HFFc6 (cell line): ENCODE measurements around the gene MXRA8. TPM values are rescaled to one million over a fixed set of nuclear protein-coding genes. Genes with fewer than 3 reads are reported as not detected.
A peak's percentile ranks its signal among the peaks of the same experiment; 100 is the strongest.

Source experiments
- DNase-seq: peaks from one replicate; pipeline ENCODE4 v3.0.0-alpha.2; 2018
- H3K27ac Mint-ChIP-seq: 2 replicates; pipeline ENCODE4 v1.8.0; 2020; ENCODE audit warnings: mild to moderate bottlenecking, mixed read lengths
- H3K27me3 Mint-ChIP-seq: 2 replicates; pipeline ENCODE4 v1.8.0; 2021; ENCODE audit warnings: mild to moderate bottlenecking, moderate library complexity, mixed read lengths; ENCODE audit not compliant: insufficient read depth
- H3K36me3 Mint-ChIP-seq: 2 replicates; pipeline ENCODE4 v1.8.0; 2021; ENCODE audit warnings: low read depth, mixed read lengths
- H3K4me1 Mint-ChIP-seq: 2 replicates; pipeline ENCODE4 v1.8.0; 2020; ENCODE audit warnings: low read depth, mixed read lengths
- H3K4me3 Mint-ChIP-seq: 2 replicates; pipeline ENCODE4 v1.8.0; 2020; ENCODE audit warnings: mild to moderate bottlenecking, moderate library complexity, mixed read lengths
- H3K9me3 Mint-ChIP-seq: 2 replicates; pipeline ENCODE4 v1.8.0; 2020; ENCODE audit warnings: mild to moderate bottlenecking, mixed read lengths
- total RNA-seq, 6 experiments: library from RNA; stranded (reverse); fragmentation: NEBNext Ultra II Directional; extraction: Animal tissue kit (Norgen Biotek cat#: 25700); gene quantifications; 2 replicates in 1 of 6; 3 replicates in 5 of 6; pipeline ENCODE4 v1.2.3, GENCODE V29; 2021
- TF ChIP-seq, protein P1 (sequence below): fragments of 200-600 bp; sonication (generic); IDR thresholded peaks from 2 replicates; pipeline ENCODE4 v1.5.0; 2021; ENCODE audit warnings: antibody characterized with exemption, mild to moderate bottlenecking

The MXRA8 gene
- total RNA-seq, 6 experiments from 2014 or later = 438 to 570 (median 524) TPM

DNA sequence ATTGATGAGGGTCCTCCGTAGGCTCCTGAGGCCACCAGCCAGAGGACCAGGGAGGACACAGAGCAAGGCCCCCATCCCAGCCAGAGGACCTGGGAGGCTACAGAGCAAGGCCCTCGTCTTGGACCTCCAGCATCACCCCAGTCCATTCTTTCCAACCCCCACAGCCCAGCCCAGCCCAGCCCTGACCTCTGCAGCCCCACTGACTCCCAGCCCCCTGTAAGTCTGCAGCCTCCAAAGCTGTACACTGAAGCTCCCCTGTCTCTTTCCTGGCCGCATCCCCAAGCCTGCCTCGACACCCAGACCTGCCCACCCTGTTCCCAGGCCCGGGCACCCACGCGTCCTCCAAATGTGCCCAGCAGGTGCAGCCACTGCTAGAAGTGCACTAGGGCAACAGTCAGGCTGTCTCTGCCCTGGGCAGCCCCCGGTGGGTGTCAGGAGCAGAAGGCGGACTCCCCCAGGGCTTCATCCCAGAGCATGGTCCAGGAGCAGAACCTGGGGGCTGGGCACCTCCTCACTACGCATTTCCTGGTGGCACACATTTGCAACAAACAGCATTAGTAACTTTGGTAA, 11.2 kb downstream of the MXRA8 start:
- no peaks in the 10 kb centered on the region for H3K9me3 Mint-ChIP-seq
- peaks cover 7% of the 10 kb centered on the region for H3K27me3 Mint-ChIP-seq
- H3K27ac Mint-ChIP-seq = peak overlapping the region; percentile 89
- TF ChIP-seq, protein P1, sequence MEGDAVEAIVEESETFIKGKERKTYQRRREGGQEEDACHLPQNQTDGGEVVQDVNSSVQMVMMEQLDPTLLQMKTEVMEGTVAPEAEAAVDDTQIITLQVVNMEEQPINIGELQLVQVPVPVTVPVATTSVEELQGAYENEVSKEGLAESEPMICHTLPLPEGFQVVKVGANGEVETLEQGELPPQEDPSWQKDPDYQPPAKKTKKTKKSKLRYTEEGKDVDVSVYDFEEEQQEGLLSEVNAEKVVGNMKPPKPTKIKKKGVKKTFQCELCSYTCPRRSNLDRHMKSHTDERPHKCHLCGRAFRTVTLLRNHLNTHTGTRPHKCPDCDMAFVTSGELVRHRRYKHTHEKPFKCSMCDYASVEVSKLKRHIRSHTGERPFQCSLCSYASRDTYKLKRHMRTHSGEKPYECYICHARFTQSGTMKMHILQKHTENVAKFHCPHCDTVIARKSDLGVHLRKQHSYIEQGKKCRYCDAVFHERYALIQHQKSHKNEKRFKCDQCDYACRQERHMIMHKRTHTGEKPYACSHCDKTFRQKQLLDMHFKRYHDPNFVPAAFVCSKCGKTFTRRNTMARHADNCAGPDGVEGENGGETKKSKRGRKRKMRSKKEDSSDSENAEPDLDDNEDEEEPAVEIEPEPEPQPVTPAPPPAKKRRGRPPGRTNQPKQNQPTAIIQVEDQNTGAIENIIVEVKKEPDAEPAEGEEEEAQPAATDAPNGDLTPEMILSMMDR = no peak
- no peak for DNase-seq
- peaks cover 32% of the 10 kb centered on the region for H3K4me1 Mint-ChIP-seq
- H3K36me3 Mint-ChIP-seq = peaks cover under 1% of the 10 kb centered on the region; the same call in 1 of the 2 replicates
- H3K4me3 Mint-ChIP-seq = peak overlapping the region; percentile 91

DNA sequence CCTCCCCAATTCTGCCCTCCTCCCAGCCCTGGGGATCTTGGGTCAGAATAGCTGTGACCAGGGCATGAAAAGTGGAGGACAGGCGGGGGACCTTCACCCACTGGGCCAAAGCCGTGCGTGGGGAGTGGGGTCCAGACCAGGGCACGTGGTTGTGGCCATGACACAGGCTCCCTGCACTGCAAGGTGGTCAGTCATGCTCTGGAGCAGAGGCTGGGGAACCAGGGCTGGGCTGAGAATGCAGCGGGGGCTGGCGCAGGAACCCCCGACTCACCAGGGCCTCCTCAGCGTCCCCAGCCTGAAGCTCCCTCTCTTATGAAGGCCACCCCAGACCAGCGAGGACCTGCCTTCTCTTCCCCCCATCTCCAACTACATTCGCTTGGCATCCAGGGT, 11.9 kb downstream of the MXRA8 start:
- peak overlapping the region; percentile 89 for H3K27ac Mint-ChIP-seq
- H3K27me3 Mint-ChIP-seq = peaks cover 5% of the 10 kb centered on the region
- peak overlapping the region; percentile 91 for H3K4me3 Mint-ChIP-seq
- TF ChIP-seq, protein P1 = no peak
- H3K9me3 Mint-ChIP-seq = no peaks in the 10 kb centered on the region
- DNase-seq = no peak
- H3K4me1 Mint-ChIP-seq = peaks cover 29% of the 10 kb centered on the region
- H3K36me3 Mint-ChIP-seq = no peaks in the 10 kb centered on the region

- no peaks in the 10 kb centered on the region for H3K9me3 Mint-ChIP-seq
- peak overlapping the region; percentile 89 for H3K27ac Mint-ChIP-seq
- peaks cover 4% of the 10 kb centered on the region for H3K36me3 Mint-ChIP-seq
- peaks cover 29% of the 10 kb centered on the region for H3K4me1 Mint-ChIP-seq
- peak overlapping the region; percentile 91 for H3K4me3 Mint-ChIP-seq
- peaks cover 5% of the 10 kb centered on the region for H3K27me3 Mint-ChIP-seq
- TF ChIP-seq, protein P1 = no peak
- DNase-seq = no peak
These were observed 12.4 kb downstream of the MXRA8 start for GRCh38 chr1:1345860-1346500.

DNA sequence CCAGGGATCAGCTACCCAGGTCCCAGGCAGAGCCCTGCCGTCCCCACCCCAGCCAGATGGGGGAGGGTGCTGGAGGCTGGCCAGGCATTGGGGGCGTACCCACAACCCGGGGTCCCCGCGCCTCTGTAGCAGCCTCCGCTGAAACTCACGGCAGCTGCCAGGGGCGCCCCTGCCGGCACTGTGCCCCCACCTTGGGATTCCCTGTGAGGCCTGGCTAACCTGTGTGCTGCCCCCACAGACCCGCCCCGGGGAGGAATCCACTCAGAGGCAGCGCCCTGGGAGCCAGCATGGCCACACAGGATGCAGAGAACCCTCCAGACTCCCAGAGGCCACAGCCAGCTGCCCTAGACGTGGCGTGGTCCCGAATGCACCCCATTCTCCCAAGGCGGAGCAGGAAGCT, 13.0 kb downstream of the MXRA8 start:
- Mint-ChIP-seq H3K27ac (peak overlapping the region; percentile 89), H3K27me3 (peaks cover 7% of the 10 kb centered on the region), H3K4me1 (peaks cover 29% of the 10 kb centered on the region), H3K36me3 (peaks cover 10% of the 10 kb centered on the region), H3K9me3 (no peaks in the 10 kb centered on the region), H3K4me3 (peak overlapping the region; percentile 91; the same call in 1 of the 2 replicates)
- TF ChIP-seq, protein P1 = no peak
- no peak for DNase-seq

GRCh38 chr1:1344655-1345361, 13.5 kb downstream of the MXRA8 start:
- Mint-ChIP-seq H3K4me3 (peak overlapping the region; percentile 64), H3K27me3 (peaks cover 7% of the 10 kb centered on the region), H3K4me1 (peaks cover 29% of the 10 kb centered on the region), H3K27ac (peak overlapping the region; percentile 89), H3K9me3 (no peaks in the 10 kb centered on the region), H3K36me3 (peaks cover 11% of the 10 kb centered on the region)
- TF ChIP-seq, protein P1 = peak; percentile 74
- DNase-seq = peak; percentile 87
